Measurements from ENCODE around the gene STK32B.
A peak's percentile ranks its signal among the peaks of the same experiment; 100 is the strongest.

STK32B gene

DNA sequence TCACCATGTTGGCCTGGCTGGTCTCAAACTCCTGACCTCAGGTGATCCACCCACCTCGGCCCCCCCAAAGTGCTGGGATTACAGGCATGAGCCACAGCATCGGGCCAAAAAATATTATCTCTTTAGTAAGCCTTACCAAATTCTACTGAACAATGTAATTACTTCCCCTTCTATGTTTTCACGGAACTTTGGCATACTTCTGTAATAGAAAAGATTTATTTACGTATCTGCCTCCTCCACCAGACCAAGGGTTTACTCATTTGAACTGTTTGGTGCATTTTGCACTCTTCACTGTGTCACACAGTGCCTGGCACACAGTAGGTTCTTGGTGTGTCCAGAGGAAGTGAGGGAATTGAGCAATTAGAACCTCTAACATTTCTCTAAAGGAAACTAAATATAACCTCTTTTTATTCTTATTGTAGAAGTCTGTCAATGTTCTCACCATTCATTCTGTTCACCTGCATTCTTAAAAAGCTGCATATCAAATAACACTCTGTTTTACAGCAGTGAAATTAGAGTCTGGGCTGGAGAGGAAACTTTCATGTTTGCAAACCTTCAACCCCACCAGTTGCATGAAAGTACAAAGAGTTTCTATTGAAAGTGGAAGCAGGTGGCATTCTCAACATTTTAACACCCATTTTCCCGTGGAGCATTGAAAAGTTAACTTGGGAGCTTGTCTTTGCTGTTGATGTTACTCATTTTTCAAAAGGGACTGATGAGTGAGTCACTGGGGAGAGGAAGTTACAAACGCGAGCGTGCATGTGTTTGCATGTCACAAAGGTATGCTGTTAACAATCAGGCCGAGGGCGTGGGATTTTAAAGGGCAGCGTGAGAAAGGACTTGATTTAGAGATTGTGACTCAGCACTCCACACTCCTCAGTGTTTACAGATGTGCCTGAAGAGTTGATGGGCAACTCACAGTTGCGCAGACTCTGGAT, 314.1 kb downstream of the STK32B start:
- ATAC-seq (no peak), DNase-seq (no peak)
- H3K4me1 Mint-ChIP-seq = no peaks in the 10 kb centered on the region
- no peak overlapping the region for H3K27ac Mint-ChIP-seq
- no peak overlapping the region for H3K4me3 Mint-ChIP-seq
- H3K9me3 Mint-ChIP-seq = peaks cover 0 to 18% of the 10 kb centered on the region in 2 donors
- H3K27me3 Mint-ChIP-seq = no peaks in the 10 kb centered on the region

DNA sequence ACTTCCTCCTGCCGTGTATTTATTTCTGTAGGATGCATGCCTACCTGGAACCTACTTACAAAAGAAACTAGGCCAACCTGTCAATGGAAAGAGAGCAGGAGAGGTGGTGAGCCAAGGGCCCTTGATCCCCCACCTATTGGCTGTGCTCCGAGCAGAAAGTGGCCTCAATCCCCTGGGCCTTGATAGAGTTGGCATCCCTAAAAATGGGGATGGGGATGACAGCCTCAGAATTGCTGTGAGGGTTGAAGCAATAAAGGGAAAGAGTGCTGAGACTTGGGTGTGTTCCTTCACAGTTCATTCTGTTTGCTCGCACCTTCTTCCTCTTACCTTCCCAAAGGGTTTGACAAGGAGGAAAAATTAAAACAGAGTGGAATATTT, 314.7 kb downstream of the STK32B start:
- DNase-seq (no peak), ATAC-seq (no peak)
- H3K27ac Mint-ChIP-seq = no peak overlapping the region
- H3K4me1 Mint-ChIP-seq = no peaks in the 10 kb centered on the region
- H3K27me3 Mint-ChIP-seq = no peaks in the 10 kb centered on the region
- no peak overlapping the region for H3K4me3 Mint-ChIP-seq
- peaks cover 0 to 18% of the 10 kb centered on the region in 2 donors for H3K9me3 Mint-ChIP-seq

DNA sequence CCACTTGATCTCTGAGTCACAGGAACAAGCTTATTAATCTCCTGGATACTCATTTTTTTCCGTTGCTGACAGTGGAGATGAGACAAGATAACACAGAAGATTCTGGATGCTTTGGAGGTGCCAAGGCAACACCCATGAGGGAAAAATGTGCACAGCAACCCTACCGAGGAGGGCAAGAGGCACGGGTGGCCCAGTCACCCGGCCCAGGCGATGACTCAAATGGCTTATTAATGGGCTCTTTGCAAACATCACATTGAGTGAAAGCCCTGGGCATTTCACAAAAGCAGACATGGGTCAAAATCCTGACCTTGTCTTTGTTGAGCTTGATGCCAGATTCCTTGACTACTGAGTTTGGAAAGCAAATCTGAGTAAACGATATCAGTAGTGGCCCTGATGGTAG, 315.1 kb downstream of the STK32B start:
- DNase-seq = no peak

GRCh38 chr4:5368426-5368825, 317.1 kb downstream of the STK32B start:
- Mint-ChIP-seq H3K27ac (no peak overlapping the region), H3K27me3 (no peaks in the 10 kb centered on the region), H3K9me3 (peaks cover 0 to 15% of the 10 kb centered on the region in 2 donors), H3K4me3 (no peak overlapping the region), H3K4me1 (no peaks in the 10 kb centered on the region)
- ATAC-seq (no peak), DNase-seq (no peak)

More for the DNA sequence above, 315.1 kb downstream of the STK32B start:
- Mint-ChIP-seq H3K27me3 (no peaks in the 10 kb centered on the region), H3K9me3 (peaks cover 0 to 16% of the 10 kb centered on the region in 2 donors), H3K4me1 (no peaks in the 10 kb centered on the region), H3K4me3 (no peak overlapping the region), H3K27ac (no peak overlapping the region)
- ATAC-seq = no peak

DNA sequence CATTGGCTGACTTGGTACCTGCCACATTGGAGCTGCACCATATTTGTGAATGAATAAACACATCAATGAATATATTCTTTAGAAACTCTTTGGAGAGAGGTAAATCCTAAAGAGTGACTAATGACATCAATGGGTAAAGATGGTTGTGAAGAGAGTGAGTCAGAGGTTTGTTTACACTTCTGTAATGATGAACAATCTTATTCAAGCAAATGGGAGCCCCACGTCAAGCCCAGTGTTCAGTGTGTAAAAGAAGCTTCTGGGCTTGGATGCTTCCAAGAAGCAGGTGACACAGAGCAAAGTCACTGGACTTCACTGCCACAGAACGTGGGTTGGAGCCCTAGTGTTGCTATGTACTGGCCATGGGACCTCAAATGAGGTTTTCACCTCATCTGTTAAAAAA, 319.0 kb downstream of the STK32B start:
- no peaks in the 10 kb centered on the region for H3K27me3 Mint-ChIP-seq
- H3K27ac Mint-ChIP-seq = no peak overlapping the region
- H3K9me3 Mint-ChIP-seq = peaks cover 5 to 24% of the 10 kb centered on the region in 2 donors
- DNase-seq (no peak), ATAC-seq (no peak)
- H3K4me1 Mint-ChIP-seq = no peaks in the 10 kb centered on the region
- no peak overlapping the region for H3K4me3 Mint-ChIP-seq

GRCh38 chr4:5371415-5372190, 320.3 kb downstream of the STK32B start:
- peaks cover 7 to 36% of the 10 kb centered on the region in 2 donors for H3K9me3 Mint-ChIP-seq
- DNase-seq (no peak), ATAC-seq (no peak)
- peaks cover 4% of the 10 kb centered on the region for H3K27me3 Mint-ChIP-seq
- no peaks in the 10 kb centered on the region for H3K4me1 Mint-ChIP-seq
- no peak overlapping the region for H3K27ac Mint-ChIP-seq
- no peak overlapping the region for H3K4me3 Mint-ChIP-seq

DNA sequence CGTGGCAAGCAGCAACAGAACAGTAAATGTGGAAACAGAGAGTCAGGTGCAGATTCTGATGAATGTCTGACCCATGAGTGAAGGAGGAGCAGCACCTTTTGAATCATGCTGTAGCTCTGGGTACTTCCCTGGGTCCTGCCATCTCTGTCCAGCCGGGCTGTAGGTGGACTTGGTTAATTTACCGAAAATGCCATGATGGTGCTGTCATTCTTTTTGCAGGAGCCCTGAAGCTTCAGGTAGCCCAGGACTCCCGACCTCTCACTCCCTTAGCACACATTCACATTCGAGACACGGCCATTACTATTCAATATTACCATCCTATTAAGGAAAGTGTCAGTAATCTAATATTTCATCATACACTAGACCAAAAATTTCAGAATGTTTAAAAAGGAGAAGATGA, 320.9 kb downstream of the STK32B start:
- DNase-seq (no peak), ATAC-seq (no peak)
- Mint-ChIP-seq H3K27ac (no peak overlapping the region), H3K27me3 (peaks cover 9% of the 10 kb centered on the region), H3K4me1 (no peaks in the 10 kb centered on the region), H3K9me3 (peaks cover 13 to 42% of the 10 kb centered on the region in 2 donors), H3K4me3 (no peak overlapping the region)

DNA sequence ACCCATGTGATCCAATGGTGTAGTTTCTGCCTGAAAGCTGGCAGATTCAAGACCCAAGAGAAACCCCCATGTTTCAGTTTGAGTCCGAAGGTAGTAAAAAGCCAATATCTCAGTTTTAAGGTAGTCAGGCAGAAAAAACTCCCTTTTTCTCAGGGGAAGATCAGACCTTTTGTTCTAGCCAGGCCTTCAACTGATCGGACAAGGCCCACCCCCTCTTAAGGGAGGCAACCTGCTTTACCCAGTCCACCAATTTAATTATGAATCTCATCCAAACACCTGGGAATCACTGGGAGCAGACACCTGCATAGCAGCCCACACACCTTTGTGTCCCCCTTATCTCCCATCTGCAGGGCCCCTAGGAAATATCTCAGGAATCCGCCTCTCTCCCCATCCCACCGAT, 322.0 kb downstream of the STK32B start:
- no peak for ATAC-seq
- peaks cover 19 to 51% of the 10 kb centered on the region in 2 donors for H3K9me3 Mint-ChIP-seq
- DNase-seq = no peak
- peaks cover 9% of the 10 kb centered on the region for H3K27me3 Mint-ChIP-seq
- H3K4me1 Mint-ChIP-seq = no peaks in the 10 kb centered on the region
- no peak overlapping the region for H3K27ac Mint-ChIP-seq
- H3K4me3 Mint-ChIP-seq = no peak overlapping the region

- Mint-ChIP-seq H3K4me3 (no peak overlapping the region), H3K27me3 (peaks cover 9% of the 10 kb centered on the region), H3K4me1 (no peaks in the 10 kb centered on the region), H3K27ac (no peak overlapping the region), H3K9me3 (peaks cover 19 to 49% of the 10 kb centered on the region in 2 donors)
- DNase-seq = no peak
- no peak for ATAC-seq
Observed at GRCh38 chr4:5374592-5374991, 323.3 kb downstream of the STK32B start.

DNA sequence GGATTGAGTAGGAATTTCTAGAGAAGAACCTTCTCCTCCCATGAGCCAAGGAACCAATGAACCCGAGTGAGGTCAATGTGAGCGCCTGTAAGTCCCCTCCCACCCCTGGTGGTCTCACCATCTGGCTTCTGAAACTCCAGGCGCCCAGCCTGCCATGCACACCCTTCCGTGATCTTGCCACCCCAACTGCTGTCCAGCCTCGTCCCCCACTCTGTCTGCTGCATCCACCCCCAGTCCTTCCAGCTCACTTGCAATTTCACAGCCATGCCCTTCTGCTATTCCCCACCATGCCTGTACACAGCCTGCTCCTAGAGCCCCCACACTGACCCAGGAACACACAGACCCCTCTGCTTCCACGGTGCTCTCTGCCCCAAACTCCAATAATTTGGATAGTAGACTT, 323.7 kb downstream of the STK32B start:
- no peak overlapping the region for H3K4me3 Mint-ChIP-seq
- peaks cover 9% of the 10 kb centered on the region for H3K27me3 Mint-ChIP-seq
- no peak overlapping the region for H3K27ac Mint-ChIP-seq
- ATAC-seq (no peak), DNase-seq (no peak)
- H3K4me1 Mint-ChIP-seq = no peaks in the 10 kb centered on the region
- peaks cover 19 to 49% of the 10 kb centered on the region in 2 donors for H3K9me3 Mint-ChIP-seq

GRCh38 chr4:5376015-5376414, 324.7 kb downstream of the STK32B start:
- Mint-ChIP-seq H3K9me3 (peaks cover 19 to 49% of the 10 kb centered on the region in 2 donors), H3K4me1 (no peaks in the 10 kb centered on the region), H3K4me3 (no peak overlapping the region), H3K27ac (no peak overlapping the region), H3K27me3 (peaks cover 9% of the 10 kb centered on the region)
- DNase-seq (no peak), ATAC-seq (no peak)

DNA sequence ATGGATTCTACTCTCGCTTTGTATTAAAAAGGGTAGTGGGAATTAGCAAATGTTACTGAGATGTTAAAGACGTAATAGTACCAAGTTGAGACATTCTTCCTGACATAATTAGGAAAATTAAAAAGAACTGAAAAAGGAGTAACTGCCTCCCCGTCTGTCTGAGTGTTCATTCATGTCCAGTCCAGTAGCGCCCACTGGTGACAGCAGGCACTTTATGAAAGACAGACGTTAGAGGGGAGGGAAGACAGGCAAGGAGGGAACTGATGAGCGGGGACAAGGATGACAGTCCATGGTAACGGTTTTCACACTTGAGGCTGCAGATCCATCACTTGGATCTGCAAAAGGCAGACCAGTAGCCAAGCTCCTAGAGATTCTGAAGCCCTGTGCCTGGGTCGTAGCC, 326.7 kb downstream of the STK32B start:
- ATAC-seq = no peak

DNA sequence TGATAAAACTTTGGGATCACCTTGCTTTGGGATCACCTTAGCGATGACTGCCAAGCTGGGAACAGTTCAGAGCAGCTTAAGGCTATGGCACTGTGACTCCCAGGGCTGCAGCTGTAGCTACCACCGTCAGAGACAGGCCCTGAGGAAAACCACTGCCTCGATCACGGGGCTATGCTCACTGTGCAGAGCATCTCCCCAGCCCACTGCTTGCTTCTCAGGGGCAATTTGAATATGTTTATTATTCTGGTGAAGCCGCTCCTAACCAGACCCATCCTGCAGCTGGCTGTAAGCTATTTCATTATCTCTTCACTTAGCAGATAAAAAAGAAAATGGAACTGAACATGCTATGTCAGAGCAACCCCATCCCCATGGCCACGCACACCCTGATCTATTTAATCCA, 328.6 kb downstream of the STK32B start:
- no peak overlapping the region for H3K27ac Mint-ChIP-seq
- ATAC-seq (no peak), DNase-seq (no peak)
- peaks cover 9% of the 10 kb centered on the region for H3K27me3 Mint-ChIP-seq
- peaks cover 14 to 38% of the 10 kb centered on the region in 2 donors for H3K9me3 Mint-ChIP-seq
- peaks cover under 1% of the 10 kb centered on the region for H3K4me1 Mint-ChIP-seq
- no peak overlapping the region for H3K4me3 Mint-ChIP-seq

More for the DNA sequence above, 326.7 kb downstream of the STK32B start:
- Mint-ChIP-seq H3K27me3 (peaks cover 9% of the 10 kb centered on the region), H3K4me3 (no peak overlapping the region), H3K9me3 (peaks cover 19 to 49% of the 10 kb centered on the region in 2 donors), H3K27ac (no peak overlapping the region), H3K4me1 (no peaks in the 10 kb centered on the region)
- DNase-seq = no peak

DNA sequence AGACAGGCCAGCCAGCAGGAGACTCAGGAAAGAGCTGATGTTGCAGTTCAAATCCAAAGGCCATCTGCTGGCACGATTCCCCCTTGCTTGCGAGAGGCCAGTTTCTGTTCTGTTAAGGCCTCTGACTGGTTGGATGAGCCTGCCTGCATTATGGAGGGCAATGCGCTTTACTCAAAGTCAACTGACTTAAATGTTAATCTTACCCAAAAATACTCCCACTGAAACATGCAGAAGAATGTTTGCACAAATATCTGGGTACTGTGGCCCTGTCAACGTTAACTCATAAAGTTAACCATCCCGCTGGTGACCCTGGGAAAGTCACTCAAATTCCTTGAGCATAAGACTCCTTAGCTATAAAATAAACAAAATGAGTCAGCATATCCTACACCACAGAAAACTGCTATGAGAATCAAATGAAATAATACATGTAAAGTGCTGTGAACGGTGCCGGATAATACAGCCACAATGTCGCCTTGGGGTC, 330.7 kb downstream of the STK32B start:
- Mint-ChIP-seq H3K4me3 (no peak overlapping the region), H3K27me3 (peaks cover under 1% of the 10 kb centered on the region), H3K4me1 (peaks cover 8% of the 10 kb centered on the region), H3K9me3 (peaks cover 8 to 17% of the 10 kb centered on the region in 2 donors), H3K27ac (no peak overlapping the region)
- no peak for ATAC-seq
- DNase-seq = no peak

GRCh38 chr4:5383191-5383980, 332.1 kb downstream of the STK32B start:
- Mint-ChIP-seq H3K27me3 (no peaks in the 10 kb centered on the region), H3K4me3 (no peak overlapping the region), H3K9me3 (peaks cover 0 to 5% of the 10 kb centered on the region in 2 donors), H3K4me1 (peaks cover 8% of the 10 kb centered on the region), H3K27ac (peak overlapping the region in 1 of 2 donors; percentile 30)
- DNase-seq = no peak
- ATAC-seq = no peak

All from stimulated activated naive CD8-positive, alpha-beta T cell treated with anti-CD3 and anti-CD28 coated beads, Interleukin-15, amount 100 ng/mL, for 72 hours (primary cell).